GM23338 (cell line): ENCODE measurements around the gene MTHFD1L.

Experiments used
- EZH2 ChIP-seq: fragments of 200-600 bp; sonication (generic); IDR thresholded peaks from one replicate; pipeline ENCODE4 v1.8.0; 2017; ENCODE audit warnings: antibody characterized with exemption, mild to moderate bottlenecking, low read depth; ENCODE audit not compliant: unreplicated experiment
- EZH2phosphoT487 ChIP-seq: fragments of 200-600 bp; sonication (generic); IDR thresholded peaks from one replicate; pipeline ENCODE4 v1.8.1; 2018; ENCODE audit warnings: antibody characterized with exemption; ENCODE audit not compliant: unreplicated experiment
- JUNB ChIP-seq: IDR thresholded peaks from one replicate; pipeline ENCODE4 v1.6.1; 2016; ENCODE audit warnings: antibody characterized with exemption; ENCODE audit not compliant: unreplicated experiment
- POLR2AphosphoS5 ChIP-seq: IDR thresholded peaks from 2 replicates; pipeline ENCODE4 v1.6.1; 2016; ENCODE audit warnings: antibody characterized with exemption, low read depth
- ZNF331 ChIP-seq: fragments of 250-450 bp; sonication (Bioruptor Pico); IDR thresholded peaks from 2 replicates; pipeline ENCODE4 v1.5.0; 2020; ENCODE audit warnings: low read depth, mild to moderate bottlenecking, moderate library complexity
- TF ChIP-seq, protein P1 (sequence below), 2 experiments: fragments of 200-600 bp in 1 of 2; sonication (generic) in 1 of 2; conservative IDR thresholded peaks; 2 replicates each; pipeline versions ENCODE4 v1.5.1 to v1.6.1; 2016 to 2017; ENCODE audit warnings: antibody characterized with exemption in 2 of 2, low read depth in 2 of 2, mild to moderate bottlenecking in 2 of 2, moderate library complexity in 1 of 2
- TF ChIP-seq, protein P2 (sequence below): IDR thresholded peaks from one replicate; pipeline ENCODE4 v1.6.1; 2018; ENCODE audit warnings: antibody characterized with exemption; ENCODE audit not compliant: unreplicated experiment

DNA sequence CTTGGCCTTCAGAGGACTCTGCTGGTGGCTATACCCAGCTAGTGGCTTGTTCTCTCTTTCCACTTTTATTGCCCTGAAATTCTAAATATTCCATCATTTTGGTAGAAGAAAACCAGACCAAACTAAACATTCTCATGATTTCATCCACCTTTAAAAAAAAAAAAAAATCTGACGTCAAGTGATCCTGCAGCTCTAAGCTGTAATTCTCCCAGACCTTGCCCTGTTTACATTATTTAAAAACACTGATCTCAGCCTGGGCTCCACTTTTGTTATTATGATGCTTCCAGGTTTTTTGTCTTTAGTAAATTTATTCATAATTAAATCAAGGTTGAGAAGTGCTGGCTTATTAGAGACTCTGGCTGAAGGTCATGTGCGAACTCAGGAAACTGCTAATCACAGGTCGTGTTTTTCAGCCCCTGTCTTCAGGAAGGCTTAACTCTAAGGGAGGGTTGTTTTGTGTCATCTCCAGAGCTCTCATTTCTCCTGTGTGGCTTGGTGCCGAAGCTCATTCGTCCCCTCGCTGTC is 114.4 kb downstream of the MTHFD1L start:
- no peak for TF ChIP-seq POLR2AphosphoS5
- TF ChIP-seq, protein P1, sequence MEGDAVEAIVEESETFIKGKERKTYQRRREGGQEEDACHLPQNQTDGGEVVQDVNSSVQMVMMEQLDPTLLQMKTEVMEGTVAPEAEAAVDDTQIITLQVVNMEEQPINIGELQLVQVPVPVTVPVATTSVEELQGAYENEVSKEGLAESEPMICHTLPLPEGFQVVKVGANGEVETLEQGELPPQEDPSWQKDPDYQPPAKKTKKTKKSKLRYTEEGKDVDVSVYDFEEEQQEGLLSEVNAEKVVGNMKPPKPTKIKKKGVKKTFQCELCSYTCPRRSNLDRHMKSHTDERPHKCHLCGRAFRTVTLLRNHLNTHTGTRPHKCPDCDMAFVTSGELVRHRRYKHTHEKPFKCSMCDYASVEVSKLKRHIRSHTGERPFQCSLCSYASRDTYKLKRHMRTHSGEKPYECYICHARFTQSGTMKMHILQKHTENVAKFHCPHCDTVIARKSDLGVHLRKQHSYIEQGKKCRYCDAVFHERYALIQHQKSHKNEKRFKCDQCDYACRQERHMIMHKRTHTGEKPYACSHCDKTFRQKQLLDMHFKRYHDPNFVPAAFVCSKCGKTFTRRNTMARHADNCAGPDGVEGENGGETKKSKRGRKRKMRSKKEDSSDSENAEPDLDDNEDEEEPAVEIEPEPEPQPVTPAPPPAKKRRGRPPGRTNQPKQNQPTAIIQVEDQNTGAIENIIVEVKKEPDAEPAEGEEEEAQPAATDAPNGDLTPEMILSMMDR (conservative IDR thresholded peaks at IDR 0.05; ENCODE audit: low read depth in 2 of 2): no peak
- no peak for TF ChIP-seq ZNF331 (CRISPR knock-in tag)
- no peak for TF ChIP-seq EZH2phosphoT487
- TF ChIP-seq JUNB: no peak
- TF ChIP-seq, protein P2, sequence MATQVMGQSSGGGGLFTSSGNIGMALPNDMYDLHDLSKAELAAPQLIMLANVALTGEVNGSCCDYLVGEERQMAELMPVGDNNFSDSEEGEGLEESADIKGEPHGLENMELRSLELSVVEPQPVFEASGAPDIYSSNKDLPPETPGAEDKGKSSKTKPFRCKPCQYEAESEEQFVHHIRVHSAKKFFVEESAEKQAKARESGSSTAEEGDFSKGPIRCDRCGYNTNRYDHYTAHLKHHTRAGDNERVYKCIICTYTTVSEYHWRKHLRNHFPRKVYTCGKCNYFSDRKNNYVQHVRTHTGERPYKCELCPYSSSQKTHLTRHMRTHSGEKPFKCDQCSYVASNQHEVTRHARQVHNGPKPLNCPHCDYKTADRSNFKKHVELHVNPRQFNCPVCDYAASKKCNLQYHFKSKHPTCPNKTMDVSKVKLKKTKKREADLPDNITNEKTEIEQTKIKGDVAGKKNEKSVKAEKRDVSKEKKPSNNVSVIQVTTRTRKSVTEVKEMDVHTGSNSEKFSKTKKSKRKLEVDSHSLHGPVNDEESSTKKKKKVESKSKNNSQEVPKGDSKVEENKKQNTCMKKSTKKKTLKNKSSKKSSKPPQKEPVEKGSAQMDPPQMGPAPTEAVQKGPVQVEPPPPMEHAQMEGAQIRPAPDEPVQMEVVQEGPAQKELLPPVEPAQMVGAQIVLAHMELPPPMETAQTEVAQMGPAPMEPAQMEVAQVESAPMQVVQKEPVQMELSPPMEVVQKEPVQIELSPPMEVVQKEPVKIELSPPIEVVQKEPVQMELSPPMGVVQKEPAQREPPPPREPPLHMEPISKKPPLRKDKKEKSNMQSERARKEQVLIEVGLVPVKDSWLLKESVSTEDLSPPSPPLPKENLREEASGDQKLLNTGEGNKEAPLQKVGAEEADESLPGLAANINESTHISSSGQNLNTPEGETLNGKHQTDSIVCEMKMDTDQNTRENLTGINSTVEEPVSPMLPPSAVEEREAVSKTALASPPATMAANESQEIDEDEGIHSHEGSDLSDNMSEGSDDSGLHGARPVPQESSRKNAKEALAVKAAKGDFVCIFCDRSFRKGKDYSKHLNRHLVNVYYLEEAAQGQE: no peak
- TF ChIP-seq EZH2: no peak
